SJSA1 (cell line): ENCODE measurements around the gene ART5. TPM values are rescaled to one million over a fixed set of nuclear protein-coding genes. Genes with fewer than 3 reads are reported as not detected.

Experiments used
- DNase-seq, 2 experiments: peaks; one replicate each; pipeline ENCODE4 v3.0.0-alpha.2; 2015 to 2020; ENCODE audit warnings: low spot score in 2 of 2, low read depth in 1 of 2
- H3K27ac ChIP-seq: fragments of 250-450 bp; sonication (Bioruptor Pico); 2 replicates; pipeline ENCODE4 v1.5.1; 2020; ENCODE audit warnings: mild to moderate bottlenecking, moderate library complexity
- H3K27me3 ChIP-seq: fragments of 250-450 bp; sonication (Bioruptor Pico); replicated peaks from 2 replicates; pipeline ENCODE4 v1.5.1; 2020; ENCODE audit warnings: mild to moderate bottlenecking, moderate library complexity
- H3K36me3 ChIP-seq: fragments of 250-450 bp; sonication (Bioruptor Pico); 2 replicates; pipeline ENCODE4 v1.5.1; 2020; ENCODE audit warnings: mild to moderate bottlenecking
- H3K4me1 ChIP-seq: fragments of 250-450 bp; sonication (Bioruptor Pico); replicated peaks from 2 replicates; pipeline ENCODE4 v1.6.1; 2021; ENCODE audit warnings: mild to moderate bottlenecking
- H3K4me3 ChIP-seq: fragments of 250-450 bp; sonication (Bioruptor Pico); 2 replicates; pipeline ENCODE4 v1.5.1; 2020; ENCODE audit warnings: mild to moderate bottlenecking
- H3K9me3 ChIP-seq: fragments of 250-450 bp; sonication (Bioruptor Pico); replicated peaks from 2 replicates; pipeline ENCODE4 v1.5.1; 2020; ENCODE audit warnings: mild to moderate bottlenecking
- total RNA-seq: library from RNA; depleted of rRNA; stranded (reverse); fragments of >200 nt; shearing (Covaris generic); gene quantifications from 2 replicates; pipeline ENCODE4 v1.2.3, GENCODE V29; 2014; rRNA removed

The ART5 gene, protein sequence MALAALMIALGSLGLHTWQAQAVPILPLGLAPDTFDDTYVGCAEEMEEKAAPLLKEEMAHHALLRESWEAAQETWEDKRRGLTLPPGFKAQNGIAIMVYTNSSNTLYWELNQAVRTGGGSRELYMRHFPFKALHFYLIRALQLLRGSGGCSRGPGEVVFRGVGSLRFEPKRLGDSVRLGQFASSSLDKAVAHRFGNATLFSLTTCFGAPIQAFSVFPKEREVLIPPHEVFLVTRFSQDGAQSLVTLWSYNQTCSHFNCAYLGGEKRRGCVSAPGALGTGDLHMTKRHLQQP
- not detected in 2 replicates for total RNA-seq

DNA sequence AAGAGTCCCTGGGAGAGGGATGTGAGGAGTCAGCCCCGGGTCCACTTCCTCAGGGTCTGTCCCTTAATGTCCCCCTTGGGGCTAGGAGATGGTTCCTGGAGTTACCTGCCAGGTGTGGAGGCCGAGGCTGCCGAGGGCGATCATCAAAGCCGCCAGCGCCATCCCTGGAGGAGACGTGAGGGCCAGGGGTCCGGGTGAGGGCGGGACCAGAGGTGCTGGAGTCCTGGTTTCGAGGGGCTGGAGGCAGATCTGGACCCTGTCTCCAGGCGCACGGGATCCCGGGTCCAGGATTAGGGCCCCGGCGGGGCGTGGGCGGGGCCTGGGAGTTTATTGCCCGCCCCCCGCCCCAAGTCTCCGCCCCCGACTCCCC lies at the start of gene ART5:
TSS of gene ART5 (minus strand) at position 292 of the 370 bp plus-strand sequence. CDS start at position 162, 130 bp downstream.
- peaks cover 13% of the 10 kb centered on the region for H3K4me1 ChIP-seq
- peaks cover 40% of the 10 kb centered on the region for H3K27me3 ChIP-seq
- H3K9me3 ChIP-seq = 0 out of 2 replicates have a peak, but pooled peaks cover 6% of the 10 kb centered on the region
- H3K36me3 ChIP-seq = peaks cover 3% of the 10 kb centered on the region; the same call in 1 of the 2 replicates
- peak within 1 kb of the TSS; percentile 29 for H3K4me3 ChIP-seq
- no peak within 1 kb of the TSS for H3K27ac ChIP-seq
- no peak for DNase-seq

DNA sequence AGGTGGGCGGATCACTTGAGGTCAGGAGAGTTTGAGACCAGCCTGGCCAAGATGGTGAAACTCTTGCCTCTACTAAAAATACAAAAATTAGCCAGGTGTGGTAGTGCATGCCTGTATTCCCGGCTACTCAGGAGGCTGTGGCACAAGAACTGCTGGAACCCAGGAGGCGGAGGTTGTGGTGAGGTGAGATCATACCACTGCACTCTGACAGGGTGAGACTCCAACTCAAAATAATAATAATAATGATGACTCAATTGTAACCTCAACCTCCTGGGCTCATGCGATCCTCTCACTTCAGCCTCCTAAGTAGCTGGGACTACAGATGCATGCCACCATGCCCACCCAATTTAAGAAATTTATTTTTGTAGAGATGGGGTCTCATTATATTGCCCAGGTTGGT lies 45.0 kb upstream of the ART5 start:
- no peak overlapping the region for H3K27ac ChIP-seq
- H3K36me3 ChIP-seq = peaks cover 93% of the 10 kb centered on the region
- no peaks in the 10 kb centered on the region for H3K4me1 ChIP-seq
- no peak overlapping the region for H3K4me3 ChIP-seq
- H3K9me3 ChIP-seq = no peaks in the 10 kb centered on the region
- H3K27me3 ChIP-seq = no peaks in the 10 kb centered on the region
- DNase-seq = no peak

DNA sequence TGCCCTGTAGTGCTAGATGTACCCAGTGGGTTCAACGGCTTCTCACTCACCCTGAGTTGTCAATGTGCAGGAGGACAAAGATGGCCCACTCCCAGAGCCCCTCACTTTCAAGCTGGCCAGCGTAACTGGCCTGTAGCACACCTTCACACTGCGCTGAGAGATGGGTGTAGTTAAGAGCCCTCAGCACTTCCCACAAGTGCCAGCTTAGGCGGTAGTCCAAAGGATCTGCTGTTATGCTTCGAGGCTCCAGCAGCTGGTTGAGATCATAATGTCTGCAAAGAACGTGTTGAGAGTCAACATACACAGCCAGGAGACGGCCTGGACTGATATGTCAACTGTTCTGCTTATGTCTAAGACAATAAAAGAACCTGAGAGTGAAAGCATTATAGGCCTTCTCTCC lies 44.1 kb upstream of the ART5 start:
- Histone ChIP-seq H3K4me3 (no peak overlapping the region), H3K9me3 (no peaks in the 10 kb centered on the region), H3K4me1 (no peaks in the 10 kb centered on the region), H3K36me3 (peaks cover 93% of the 10 kb centered on the region), H3K27me3 (no peaks in the 10 kb centered on the region), H3K27ac (no peak overlapping the region)
- DNase-seq = no peak

DNA sequence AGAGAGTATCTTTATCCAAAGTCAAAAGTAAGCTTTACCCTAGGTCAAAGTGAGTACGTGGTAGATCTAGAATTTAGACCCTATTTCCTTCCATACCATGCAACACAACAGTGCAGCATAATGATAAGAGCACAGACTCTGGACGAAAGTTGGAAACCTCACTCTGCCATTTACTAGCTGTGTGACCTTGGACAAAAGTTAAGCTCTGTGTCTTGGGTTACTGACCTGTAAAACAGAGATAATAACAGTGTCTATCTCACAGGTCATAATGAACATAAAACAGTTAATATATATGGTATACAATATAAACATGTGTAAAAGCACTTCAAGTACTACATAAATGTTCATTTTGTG lies 43.0 kb upstream of the ART5 start:
- H3K4me1 ChIP-seq = no peaks in the 10 kb centered on the region
- H3K9me3 ChIP-seq = no peaks in the 10 kb centered on the region
- H3K36me3 ChIP-seq = peaks cover 93% of the 10 kb centered on the region
- H3K4me3 ChIP-seq = no peak overlapping the region
- no peak overlapping the region for H3K27ac ChIP-seq
- H3K27me3 ChIP-seq = no peaks in the 10 kb centered on the region
- DNase-seq = no peak

DNA sequence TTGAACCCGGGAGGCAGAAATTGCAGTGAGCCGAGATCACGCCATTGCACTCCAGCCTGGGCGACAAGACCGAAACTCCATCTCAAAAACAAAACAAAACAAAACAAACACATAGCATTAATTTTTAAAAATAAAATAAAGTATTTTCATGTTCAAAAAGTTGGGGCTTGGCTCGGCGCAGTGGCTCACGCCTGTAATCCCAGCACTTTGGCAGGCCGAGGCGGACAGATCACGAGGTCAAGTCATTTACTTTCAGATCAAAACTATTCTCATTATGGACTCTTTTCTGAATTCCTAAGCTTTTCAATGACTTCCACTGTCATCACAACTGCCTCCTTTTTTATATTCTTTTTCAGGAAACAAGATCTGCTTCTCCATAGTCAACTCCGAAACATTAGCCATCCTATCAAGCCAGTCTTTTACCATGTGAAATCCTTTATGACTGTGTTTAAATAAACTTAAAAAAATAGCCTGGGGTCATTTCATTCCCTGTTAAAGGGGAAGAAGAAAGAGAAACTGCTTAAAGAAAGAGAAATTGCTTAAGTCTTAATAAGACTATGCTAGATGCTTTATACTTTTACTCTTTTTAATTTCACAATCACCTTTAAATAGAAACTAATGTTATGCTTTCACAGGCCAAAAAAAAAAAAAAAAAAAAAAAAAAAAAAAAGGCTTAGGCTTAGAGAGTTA lies 42.5 kb upstream of the ART5 start:
- Histone ChIP-seq H3K27ac (no peak overlapping the region), H3K27me3 (no peaks in the 10 kb centered on the region), H3K4me3 (no peak overlapping the region), H3K4me1 (no peaks in the 10 kb centered on the region), H3K36me3 (peaks cover 93% of the 10 kb centered on the region), H3K9me3 (no peaks in the 10 kb centered on the region)
- DNase-seq = no peak

DNA sequence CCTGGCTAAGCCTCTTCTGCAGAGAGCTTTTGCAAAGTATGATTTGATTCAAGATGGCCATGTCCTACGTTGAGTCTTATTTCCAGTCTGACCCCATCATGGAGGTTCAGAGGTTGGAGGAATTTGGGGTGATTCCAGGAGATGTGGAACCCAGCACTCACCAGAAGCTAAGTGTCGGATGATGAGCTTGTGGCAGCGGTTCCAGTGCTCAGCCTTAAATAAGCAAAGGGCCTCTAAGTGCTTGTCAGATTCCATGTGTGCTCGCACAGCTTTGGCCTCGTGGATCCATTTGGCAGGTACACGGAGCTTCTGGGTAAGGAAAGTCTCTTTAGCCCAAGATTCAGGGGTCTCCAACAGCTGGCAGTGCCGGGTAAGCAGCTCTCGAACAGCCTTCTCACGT lies 41.2 kb upstream of the ART5 start:
- Histone ChIP-seq H3K27ac (no peak overlapping the region), H3K4me1 (no peaks in the 10 kb centered on the region), H3K9me3 (no peaks in the 10 kb centered on the region), H3K36me3 (peaks cover 99% of the 10 kb centered on the region), H3K4me3 (no peak overlapping the region), H3K27me3 (no peaks in the 10 kb centered on the region)
- DNase-seq = no peak

DNA sequence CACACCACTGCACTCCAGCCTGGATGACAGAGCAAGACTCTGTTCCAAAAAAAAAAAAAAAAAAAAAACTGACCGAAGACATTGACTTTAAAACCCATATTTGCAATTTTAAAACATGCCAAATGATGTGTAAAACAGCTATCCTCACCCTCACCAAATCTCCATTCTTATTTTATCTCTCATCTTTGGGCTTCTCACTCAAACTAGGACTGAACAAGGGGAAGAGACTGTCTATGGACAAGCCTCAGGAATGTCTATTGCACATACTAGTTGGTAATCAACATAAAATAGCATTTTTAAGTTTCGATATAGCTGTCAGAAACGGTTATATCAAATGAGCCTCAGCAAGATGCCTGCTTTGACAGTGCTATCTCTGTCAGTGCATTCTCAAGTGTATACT lies 37.3 kb upstream of the ART5 start:
- no peaks in the 10 kb centered on the region for H3K27me3 ChIP-seq
- H3K27ac ChIP-seq = no peak overlapping the region
- H3K4me1 ChIP-seq = no peaks in the 10 kb centered on the region
- peaks cover 99% of the 10 kb centered on the region for H3K36me3 ChIP-seq
- no peaks in the 10 kb centered on the region for H3K9me3 ChIP-seq
- no peak overlapping the region for H3K4me3 ChIP-seq
- DNase-seq = no peak

DNA sequence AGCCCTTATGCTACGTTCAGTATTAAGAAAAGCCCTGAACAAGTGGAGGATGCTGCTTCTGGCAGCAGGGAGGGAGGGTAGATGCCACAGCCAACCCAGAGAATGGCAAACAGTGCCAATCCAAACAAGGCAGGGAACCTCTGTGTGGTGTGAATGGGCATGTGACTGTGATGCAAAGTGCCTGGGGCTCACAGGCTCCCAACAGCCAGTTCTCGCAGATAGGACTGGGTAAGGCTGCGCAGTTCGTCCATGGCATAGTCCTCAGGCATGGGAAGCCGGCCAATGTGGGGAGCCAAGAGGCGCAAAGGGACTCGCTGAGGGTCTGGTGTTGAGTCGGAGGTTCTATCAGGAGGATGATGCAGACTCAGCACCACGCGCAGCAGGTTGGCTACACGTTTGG lies 34.2 kb upstream of the ART5 start:
- no peak overlapping the region for H3K4me3 ChIP-seq
- DNase-seq = no peak
- no peaks in the 10 kb centered on the region for H3K4me1 ChIP-seq

DNA sequence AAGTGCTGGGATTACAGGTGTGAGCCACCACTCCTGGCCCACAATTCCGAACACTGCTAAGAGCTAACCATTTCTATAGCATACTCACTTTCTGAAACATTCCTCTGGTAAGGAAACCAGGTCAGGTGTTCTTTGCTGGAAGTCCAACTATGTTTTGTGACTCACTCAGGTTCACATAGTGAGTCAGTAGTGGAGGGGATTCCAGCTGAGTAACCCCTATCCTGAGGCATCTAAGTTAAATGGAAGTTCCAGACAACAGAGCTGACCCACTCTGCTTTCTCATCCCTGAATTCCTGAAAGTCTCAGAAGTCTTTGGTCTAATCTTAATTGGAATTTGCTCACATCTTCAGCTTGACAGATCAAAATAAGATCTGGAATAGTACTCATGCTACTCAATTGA lies 32.4 kb upstream of the ART5 start:
- Histone ChIP-seq H3K4me3 (no peak overlapping the region), H3K9me3 (no peaks in the 10 kb centered on the region), H3K27ac (no peak overlapping the region), H3K27me3 (no peaks in the 10 kb centered on the region), H3K4me1 (no peaks in the 10 kb centered on the region), H3K36me3 (peaks cover 98% of the 10 kb centered on the region)
- DNase-seq = no peak

More for the DNA sequence above, 34.2 kb upstream of the ART5 start:
- no peaks in the 10 kb centered on the region for H3K27me3 ChIP-seq
- H3K9me3 ChIP-seq = no peaks in the 10 kb centered on the region
- no peak overlapping the region for H3K27ac ChIP-seq
- peaks cover 99% of the 10 kb centered on the region for H3K36me3 ChIP-seq

DNA sequence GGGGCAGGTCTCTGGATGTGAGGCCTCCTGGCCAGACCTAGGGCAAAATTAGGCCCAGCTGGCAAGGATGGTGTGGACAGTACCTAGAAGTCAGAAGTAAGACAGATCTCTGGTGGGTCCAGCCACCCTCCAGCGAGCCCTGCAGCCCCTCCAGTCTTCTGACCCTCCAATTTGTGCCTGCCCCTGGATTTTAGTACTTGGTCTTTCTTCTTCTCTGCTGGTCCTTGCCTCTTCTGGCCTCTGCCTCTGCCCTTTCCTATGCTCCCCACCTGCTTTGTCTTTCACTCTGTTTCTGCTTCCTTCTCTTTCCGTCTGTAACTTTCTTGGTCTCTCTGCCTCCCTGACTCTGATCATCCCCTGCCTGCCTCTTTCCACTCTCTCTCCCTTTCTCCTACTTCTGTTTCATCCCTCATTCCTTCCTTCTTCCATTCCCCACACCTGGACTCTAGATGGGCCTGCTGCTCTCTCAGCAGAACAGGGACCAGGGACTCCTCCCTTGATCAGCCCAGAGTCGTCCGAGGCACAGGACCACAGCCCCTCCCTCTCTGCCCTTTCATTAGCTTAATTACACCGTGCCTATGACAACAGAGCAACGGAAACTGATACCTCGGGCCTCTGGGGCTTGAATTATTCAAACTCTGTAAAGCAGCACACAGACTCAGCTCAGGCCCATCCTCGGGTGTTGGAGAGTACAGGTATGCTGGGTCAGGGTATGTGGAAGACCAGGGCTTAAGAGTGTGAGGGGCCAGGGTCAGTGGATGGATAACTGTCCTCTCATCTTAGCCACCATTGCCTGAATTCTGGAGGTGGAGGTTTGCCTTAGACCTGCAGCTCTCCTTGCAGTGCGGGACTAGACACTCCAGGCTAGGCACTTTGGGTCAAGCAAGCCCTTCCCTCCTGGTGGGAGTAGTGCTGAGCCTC lies 29.8 kb upstream of the ART5 start, which contains the start of gene CHRNA10:
TSS of gene CHRNA10 (minus strand) at position 51 of the 921 bp plus-strand sequence. CDS start 72 bp downstream, outside the sequence.
- no peaks in the 10 kb centered on the region for H3K27me3 ChIP-seq
- no peak within 1 kb of the TSS for H3K27ac ChIP-seq
- peaks cover 94% of the 10 kb centered on the region for H3K36me3 ChIP-seq
- DNase-seq = no peak
- H3K4me3 ChIP-seq = no peak within 1 kb of the TSS
- H3K9me3 ChIP-seq = no peaks in the 10 kb centered on the region
- H3K4me1 ChIP-seq = no peaks in the 10 kb centered on the region

DNA sequence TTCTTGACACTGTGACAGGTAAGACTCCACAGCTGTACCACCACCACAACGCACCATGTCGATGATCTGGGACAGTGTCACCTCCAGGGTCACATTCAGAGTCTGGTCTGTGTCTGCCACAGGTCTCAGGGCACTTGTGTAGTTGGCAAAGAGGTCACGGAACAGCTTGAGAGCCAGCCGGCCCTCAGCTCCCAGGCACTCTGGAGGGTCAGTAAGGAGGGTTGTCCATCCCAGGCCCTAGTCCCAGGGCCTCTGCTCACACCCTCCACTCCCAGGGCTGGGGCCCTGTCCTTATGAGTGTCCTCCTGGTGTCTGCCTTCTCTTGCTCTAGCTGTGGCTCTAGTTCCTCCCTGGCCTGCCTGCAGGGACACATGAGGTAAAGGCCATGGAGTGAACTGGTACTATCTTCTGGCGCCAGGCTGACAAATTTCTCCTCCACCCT lies 28.0 kb upstream of the ART5 start:
- Histone ChIP-seq H3K36me3 (peaks cover 95% of the 10 kb centered on the region), H3K27ac (no peak overlapping the region), H3K4me3 (no peak overlapping the region), H3K9me3 (no peaks in the 10 kb centered on the region), H3K27me3 (no peaks in the 10 kb centered on the region), H3K4me1 (no peaks in the 10 kb centered on the region)
- no peak for DNase-seq

DNA sequence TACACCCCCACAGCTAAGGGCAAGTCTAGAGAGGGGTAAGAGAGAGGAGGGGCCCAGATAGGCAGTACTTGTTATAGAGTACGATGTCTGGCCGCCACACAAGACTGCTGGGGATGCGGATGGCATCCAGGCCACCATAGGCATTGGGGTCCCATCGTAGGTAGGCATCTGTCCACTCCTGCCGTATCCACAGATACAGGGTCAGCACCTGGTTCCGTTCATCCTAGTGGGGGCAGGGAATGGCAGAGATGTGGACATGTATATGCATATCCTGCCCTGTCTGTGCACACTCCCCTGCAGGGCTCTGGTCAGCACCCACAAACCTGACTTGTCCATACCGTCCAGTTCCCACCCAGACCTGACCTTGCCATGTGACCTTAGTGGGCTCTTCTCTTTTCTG lies 27.3 kb upstream of the ART5 start:
- Histone ChIP-seq H3K4me3 (no peak overlapping the region), H3K4me1 (no peaks in the 10 kb centered on the region), H3K9me3 (no peaks in the 10 kb centered on the region), H3K36me3 (peaks cover 92% of the 10 kb centered on the region), H3K27ac (no peak overlapping the region), H3K27me3 (no peaks in the 10 kb centered on the region)
- no peak for DNase-seq

DNA sequence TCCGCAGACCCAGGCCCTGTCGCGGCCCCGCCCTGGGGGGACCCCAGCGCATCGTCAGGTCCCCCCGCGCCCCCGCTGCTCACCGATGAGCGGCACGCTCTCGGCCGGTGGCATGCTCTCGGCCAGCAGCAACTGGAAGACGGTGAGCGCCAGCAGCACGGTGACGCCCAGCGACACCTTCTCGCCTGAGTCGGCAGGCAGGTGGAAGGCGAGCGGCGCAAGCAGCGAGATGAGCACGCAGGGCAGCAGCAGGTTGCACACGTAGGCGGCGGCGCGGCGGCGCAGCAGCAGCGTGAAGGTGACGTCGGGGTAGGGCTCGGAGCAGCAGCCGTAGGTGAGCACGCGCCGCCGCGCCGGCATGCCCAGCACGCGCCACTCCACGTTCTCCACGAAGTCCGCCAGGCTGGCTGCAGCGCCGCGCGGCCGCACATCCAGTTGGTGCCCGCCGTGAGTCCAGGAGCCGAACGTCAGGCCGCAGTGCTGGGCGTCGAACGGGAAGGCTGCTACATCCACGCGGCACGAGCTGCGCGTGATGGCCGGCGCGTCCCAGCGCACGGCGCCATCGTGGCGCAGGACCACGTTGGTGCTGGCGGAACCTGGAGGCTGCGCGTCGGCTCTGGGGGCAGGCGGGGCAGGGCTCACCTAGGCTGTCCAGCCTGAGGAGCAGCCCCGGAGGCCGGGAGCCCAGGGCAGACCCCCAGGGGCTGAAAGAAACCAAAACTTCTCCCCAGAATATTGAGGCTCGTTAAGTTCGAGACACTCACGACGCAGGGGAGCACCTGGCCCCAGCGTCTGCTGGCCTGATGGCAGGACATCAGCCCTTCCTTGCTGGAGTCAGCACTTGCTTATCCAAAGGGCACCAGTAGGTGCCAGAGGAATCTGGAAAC lies 25.6 kb upstream of the ART5 start:
- no peak overlapping the region for H3K4me3 ChIP-seq
- no peak for DNase-seq
- H3K4me1 ChIP-seq = no peaks in the 10 kb centered on the region

More for the DNA sequence above, 25.6 kb upstream of the ART5 start:
- Histone ChIP-seq H3K27me3 (no peaks in the 10 kb centered on the region), H3K9me3 (no peaks in the 10 kb centered on the region), H3K27ac (no peak overlapping the region), H3K36me3 (peaks cover 75% of the 10 kb centered on the region)
